Right kidney (tissue), 1 donor: Measurements from ENCODE around the gene ARMC9.
"Not testable (repeated sequence)": the region's sequence is repeated elsewhere in the genome, so short reads cannot be mapped to it uniquely, and the experiment has no call there.

Source experiments
- DNase-seq: peaks from one replicate; pipeline ENCODE4 v3.0.0-alpha.2; 2016

ARMC9 gene

DNA sequence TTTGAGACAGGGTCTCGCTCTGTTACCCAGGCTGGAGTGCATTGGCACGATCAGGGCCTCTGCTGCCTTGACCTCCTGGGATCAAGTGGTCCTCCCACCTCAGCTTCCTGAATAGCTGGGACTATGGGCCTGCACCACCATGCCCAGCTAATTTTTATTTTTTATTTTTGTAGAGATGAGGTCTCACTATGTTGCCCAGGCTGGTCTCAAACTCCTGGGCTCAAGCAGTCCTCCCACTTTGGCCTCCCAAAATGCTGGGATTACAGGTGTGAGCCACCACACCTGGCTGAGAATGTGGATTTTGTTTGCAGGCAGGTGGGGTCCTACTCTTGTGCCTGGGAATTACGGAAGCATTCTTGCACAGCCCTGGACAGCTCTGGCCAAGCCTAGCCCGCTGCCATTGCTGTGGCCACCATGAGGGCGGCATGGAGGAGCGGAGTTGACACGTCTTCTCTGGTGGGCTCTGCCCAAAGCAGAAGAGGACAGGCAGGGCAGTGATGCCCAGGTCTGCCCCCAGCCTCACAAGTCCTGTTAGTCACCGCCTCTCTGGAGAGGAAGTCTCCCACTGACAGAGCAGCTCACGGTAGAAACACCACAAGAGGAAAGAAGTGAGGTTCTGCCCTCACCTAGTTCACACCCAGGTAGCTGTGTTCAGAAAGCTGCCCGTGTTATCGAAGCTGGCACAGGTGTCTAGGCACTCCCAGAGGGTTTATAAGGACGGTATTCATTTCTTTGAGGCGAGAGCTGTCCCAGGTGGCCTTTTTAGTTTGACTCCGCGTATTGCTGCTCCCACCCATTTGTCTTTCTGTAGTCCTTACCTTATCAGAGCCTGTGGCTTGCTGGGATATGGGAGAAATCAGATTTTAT, 46.2 kb downstream of the ARMC9 start:
- no peak for DNase-seq

DNA sequence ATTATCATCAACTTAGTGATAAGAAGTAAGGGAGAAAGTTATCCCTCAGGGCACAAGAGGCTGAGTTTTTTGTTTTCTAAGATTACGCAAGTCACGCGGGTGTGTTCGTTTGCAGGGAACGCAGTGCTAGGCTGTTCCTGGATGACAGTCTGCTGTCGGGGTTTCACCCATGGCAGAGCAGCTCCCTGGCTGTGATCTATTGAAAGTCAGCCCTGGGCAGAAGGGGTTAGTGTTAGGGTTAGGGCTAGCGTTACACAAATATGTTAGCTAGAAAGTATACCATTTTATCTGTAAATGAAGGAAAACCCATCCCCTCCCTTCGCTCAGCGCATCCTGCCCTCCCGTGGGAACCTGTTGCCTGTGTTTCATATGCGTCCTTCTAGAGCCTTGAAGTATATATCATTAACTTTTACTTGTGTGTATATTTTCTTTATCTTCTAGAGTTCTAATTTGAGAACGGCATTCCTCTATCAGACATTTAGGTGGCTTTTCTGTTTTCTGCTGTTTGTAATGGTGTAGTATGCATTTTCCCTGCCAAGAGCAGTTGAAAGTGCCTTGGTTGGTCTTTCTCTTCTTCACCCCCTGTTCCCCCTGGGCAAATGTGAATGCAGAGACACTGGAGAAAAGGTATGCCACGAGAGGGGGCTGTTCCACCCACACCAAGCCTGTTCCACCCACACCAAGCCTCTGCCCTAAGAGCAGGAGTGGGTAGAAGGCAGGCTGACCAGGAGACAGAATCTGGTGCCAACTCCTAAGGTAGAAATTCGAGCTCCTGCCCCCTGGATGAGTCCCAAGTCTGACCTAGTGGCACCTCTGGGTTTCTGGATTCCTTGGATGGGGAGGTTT, 47.0 kb downstream of the ARMC9 start:
- no peak for DNase-seq

DNA sequence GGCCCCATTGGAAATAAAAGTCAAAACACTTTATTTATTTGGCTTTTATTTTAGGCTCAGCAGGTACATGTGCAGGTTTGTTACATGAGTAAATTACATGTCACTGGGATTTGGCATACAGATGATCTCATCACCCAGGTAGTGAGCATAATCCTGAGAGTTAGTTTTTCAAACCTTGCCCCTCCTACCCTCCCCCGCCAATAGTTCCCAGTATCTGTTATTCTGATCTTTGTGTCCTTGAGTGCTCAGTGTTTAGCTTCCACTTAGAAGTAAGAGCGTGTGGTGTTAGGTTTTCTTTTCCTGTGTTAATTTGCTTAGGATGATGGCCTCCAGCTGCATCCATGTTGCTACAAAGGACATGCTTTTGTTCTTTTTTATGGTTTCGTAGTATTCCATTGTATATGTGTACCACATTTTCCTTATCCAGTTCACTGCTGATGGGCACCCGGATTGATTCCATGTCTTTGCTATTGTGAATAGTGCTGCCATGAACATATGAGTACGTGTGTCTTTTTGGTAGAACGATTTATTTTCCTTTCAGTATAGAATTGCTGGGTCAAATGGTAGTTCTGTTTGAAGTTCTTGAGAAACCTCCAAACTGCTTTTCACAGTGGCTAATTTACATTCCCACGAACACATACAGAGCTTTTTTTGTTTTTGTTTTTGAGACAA, 47.9 kb downstream of the ARMC9 start:
- DNase-seq: no peak

DNA sequence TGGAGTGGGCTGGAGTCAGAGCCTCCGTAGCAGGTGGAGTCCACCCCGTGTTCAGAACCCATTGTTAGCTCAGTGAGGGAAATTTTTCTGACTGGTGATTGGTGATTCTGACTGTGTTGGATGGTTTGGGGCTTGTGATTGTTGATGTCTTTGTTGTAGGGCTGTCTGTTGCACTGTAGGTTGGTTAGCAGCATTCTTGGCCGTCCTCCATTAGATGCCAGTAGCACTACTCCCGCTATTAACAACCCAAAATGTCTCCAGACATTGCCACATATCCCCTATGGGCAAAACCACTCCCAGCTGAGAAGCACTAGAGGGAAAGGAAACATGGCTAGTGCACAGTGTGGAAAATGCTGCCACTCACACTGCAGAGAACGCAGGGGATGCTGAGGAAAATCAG, 51.7 kb downstream of the ARMC9 start:
- DNase-seq: no peak

DNA sequence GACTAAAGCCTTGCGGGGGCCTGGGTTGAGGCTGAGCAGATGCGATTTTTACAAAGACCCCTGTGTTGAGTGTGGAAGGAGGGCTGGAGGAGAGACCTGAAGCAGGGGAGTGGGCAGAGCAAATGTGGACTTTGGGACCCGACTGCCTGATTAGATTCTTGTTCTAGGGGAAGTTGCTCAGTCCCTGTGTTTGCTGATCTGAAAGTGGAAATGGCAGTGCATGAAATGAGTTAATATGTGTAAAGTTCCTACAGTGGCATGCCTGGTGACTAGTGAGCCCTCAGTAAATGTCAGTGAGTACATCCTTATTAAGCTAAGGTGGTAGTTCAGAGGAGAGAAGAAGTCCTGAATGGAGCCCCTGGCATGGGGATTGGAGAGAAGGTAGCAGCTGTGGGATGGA, 52.3 kb downstream of the ARMC9 start:
- no peak for DNase-seq

DNA sequence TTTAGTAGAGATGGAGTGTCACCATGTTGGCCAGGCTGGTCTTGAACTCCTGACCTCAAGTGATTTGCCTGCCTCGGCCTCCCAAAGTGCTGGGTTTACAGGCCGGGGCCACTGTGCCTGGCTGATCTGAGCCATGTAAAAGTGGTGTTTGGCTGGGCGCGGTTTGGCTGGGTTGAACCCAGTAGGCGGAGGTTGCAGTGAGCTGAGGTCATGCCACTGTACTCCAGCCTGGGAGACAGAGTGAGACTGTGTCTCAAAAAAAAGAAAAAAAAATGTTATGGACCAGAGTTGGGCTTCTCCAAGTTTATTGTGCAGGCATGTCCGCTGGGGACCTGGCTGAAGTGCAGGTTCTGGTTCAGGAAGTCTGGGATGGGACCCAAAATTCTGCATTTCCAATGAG, 54.9 kb downstream of the ARMC9 start:
- not testable (repeated sequence) for DNase-seq

DNA sequence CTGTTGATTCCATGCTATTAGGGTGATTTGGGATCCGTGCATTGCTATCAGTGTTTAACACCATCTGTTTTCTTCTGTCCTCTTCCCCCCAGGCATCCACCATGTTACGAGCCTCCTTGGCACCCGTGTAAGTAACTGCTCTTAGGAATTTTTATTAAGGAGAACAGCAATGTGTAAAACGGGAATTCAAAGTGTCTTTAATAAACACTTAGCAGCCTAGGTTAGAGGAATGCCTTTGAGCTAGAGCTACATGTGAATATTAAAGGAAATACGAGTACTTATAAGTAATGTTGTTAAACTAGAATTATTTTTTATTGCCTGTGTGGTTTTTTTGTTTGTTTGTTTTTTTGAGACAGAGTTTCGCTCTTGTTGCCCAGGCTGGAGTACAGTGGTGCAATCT, 58.1 kb downstream of the ARMC9 start:
- no peak for DNase-seq

DNA sequence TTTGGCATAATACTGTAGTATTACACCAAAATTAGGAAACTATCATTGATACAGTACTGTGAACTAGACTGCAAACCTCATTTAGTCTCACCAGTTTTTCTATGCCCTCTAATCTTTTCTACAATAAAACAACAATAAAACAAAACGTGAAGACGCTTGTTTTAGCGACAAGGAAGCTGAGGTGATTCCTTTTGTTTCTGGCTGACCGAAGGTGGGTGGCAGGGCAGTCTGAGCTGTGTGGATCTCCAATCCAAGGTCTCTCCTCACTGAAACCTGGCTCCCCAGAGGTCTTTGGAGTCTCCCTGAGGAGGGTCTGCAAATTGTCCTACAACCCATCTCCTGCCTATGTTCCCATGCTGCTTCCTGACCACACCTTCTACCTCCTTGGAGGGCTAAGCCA, 59.3 kb downstream of the ARMC9 start:
- DNase-seq: no peak

DNA sequence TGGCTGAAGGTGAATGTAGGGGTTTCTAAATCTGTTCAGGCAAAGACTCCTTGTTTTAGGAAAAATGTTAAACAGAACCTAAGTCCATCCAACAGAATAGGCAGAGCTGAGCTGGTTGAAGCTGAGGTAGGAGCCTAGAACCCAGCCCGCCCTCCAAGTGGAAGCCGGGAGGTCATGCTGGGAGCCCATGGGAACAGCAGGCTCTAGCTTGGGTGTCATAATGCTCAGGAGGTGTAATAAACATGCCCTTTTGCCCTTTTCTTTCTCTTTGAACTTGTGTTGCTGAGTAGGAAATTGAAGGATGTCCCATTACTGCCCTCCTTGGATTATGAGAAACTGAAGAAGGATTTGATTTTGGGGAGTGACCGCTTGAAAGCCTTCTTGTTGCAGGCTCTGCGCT, 60.3 kb downstream of the ARMC9 start:
- no peak for DNase-seq

DNA sequence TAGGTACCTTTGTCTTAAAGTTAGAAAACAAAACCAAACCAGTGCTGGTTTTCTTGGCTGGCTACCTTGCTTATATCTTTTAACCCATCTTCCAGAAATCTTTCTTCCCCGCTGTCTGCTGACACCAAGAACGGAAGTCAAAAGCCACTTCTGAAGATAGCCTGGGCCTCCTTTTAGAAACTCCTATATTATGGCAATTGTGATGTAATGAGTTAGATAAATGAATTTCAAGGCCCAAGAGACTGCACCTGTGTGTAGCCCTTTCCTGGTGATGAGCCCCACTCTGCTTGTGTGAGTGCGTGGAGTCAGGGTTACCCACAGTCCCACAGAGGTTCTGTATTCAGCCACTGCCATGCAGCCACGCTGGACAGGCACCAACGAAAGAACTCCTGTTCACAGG, 60.7 kb downstream of the ARMC9 start:
- no peak for DNase-seq

DNA sequence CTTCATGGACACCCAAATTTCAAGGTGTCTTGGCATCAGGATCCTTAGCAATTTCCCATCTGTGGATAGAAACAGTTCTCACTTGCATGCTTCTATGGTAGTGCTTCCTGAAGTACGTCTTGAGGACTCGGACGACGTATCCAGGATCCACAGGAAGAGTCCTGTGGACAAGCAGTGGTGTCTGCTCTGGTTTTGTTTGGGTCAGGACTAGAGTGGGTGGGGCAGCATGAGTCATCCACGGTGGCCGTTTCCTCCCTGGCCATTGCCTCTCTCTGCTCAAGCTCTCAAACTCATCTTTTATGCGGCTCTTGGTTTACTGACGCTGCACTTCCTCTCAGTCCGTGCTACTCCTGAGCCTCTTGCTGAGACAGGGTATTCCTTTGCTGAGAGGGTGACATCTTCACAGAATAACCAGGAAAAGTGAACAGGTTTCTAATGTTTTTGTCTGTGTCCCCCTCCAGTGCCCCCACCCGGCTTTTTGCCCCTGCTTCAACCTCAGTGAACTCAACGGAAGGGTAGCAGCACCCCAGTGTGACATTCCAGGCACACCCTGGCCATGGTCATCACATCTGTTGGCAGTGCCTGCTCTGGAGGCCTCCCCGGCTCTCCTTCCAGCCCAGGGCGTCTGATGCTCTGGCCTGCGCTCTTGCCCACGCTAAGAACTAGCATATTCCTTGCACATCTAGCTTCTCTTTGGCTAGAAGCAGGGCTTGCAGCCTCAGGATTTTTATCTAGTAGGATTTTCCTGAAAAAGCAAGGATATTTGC, 62.2 kb downstream of the ARMC9 start:
- no peak for DNase-seq

DNA sequence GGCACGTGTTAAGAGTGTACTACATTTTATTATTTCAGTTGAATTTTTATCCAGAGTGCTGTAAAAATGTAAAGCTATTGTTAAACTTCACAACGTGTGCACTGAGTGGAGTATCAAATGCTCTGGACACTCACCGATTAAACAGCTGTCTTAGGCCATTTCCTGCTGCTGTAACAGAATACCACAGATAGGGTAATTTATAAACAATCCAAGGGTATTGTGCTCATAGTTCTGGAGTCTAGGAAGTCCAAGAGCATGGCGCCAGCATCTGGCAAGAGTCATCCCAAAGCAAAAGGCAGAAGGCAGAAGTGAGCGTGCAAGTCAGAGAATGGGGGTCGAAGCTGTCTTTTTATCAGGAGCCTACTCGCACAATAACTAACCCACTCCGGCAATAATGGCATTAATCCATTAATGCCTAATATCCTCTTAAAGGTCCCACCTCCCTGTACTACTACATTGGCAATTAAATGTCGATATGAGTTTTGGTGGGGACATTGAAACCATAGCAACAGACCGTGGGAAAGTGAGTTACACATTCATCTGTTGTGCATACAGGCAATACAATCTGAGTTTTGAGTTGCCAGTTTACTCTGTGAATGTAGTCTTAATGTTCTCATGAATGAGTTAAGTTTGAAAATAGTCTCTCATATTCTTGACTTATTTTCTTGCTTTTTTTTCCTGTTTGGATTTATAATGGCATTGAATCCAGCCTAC, 64.8 kb downstream of the ARMC9 start:
- DNase-seq: no peak

DNA sequence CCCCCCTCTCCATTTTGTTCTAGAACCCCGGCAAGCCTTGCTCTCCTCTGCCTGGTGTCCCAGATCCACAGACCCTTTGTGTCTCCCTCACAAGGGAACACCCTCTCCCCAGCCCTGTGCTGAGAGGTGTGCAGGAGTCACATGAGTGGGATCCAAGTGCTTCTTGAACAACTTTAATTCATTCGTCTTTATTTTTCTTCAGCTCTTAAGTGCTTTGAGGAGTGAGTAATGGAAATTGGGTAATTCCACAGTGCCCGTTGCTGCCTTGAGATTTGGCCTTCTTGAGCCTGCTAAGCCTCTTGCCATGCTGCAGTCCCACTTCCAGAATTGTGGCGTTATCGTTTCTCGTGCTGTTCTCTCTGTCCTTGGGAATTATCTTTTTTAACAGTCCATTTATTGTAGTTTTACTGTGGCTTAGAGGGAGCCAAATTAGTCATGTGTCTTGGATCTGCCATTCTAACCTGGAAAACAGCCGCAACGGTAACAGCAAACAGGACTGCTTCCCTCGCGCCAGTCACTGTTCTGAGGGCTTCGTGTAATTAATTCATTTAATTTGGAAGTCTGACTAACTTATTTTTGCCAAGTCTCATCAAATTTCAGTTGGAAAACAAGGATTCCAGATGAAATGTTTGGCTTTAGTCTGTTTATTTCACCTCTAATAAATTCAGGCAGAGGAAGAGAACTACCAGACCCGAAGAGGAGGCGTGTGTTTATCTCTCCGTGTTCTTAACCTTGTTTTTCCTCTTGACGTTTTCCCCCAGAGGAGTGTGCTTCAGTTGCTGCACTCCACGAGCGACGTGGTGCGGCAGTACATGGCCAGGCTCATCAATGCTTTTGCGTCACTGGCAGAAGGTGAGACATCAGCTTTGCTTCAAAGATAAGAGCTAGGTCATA, 72.0 kb downstream of the ARMC9 start:
- DNase-seq: no peak

DNA sequence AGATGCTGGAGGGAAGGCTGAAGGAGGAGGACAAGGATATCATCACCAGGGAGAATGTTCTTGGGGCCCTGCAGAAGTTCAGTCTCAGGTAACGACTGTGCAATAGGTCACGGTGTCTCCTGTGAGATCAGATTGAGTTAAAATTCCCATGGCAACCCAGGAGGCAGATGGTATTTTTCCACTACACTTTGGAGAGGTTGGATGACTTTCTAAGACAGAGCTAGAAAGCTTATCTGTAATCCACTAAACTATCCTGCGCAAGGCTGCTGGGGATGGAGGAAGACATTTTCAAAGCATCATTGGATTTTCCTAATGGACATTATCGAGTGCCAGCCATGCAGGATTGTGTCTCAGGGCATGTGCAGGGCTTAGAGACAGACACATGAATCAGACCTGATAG, 74.6 kb downstream of the ARMC9 start:
- DNase-seq: no peak

DNA sequence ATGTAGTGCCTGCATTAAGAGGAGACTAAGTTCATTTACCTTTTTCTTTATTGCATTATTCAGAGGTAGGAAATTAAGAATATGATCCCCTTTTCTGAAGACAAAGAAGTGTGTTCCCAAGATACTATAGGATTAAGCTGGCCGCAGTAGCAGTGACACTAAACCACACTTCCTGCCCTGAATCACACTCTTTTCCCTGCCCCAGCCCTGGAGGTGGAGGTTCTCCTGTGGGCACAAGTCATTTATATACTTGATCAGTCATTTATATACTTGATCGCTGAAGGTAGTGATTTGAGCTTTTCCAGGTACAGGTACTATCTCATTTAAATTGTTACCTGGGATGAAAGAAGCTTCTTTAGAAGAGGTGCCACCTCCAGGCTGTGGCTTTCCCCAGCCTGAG, 78.6 kb downstream of the ARMC9 start:
- DNase-seq: no peak

DNA sequence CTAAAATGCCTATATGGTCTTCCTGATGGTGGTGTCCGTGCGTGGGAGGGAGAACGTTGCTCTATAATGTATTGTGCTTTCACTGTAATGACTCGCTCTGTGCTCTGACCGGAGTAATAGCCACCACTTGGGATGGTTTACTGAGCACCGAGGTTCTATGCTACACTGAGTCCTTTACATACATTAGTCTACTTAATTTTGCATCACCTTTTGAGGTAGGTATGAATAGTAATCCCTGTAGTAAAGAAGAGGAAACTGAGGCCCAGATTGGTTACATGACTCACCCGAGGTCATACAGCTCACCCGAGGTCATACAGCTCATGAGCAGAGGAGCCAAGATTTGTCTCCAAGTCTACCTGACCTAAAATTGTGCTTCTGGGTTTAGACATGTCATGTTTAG, 79.5 kb downstream of the ARMC9 start:
- no peak for DNase-seq

DNA sequence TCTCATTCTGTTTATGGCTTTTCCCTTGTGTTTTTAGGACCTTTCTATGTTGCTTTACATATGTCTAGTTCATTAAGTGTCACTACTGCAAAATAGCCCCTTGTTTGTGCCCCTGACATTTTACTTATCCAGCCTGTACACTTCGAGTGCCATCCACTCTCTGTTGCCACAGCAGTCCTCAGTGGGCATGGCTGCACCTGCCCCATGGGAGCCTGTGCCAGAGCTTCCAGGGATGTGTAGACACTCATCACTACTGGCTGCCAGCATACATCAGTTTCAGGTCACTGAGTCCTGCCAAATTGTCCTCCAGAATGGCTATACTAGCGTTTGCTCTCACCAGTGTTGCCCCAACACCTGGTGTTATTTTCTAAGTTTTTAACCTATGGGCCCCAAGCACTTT, 80.4 kb downstream of the ARMC9 start:
- DNase-seq: no peak

DNA sequence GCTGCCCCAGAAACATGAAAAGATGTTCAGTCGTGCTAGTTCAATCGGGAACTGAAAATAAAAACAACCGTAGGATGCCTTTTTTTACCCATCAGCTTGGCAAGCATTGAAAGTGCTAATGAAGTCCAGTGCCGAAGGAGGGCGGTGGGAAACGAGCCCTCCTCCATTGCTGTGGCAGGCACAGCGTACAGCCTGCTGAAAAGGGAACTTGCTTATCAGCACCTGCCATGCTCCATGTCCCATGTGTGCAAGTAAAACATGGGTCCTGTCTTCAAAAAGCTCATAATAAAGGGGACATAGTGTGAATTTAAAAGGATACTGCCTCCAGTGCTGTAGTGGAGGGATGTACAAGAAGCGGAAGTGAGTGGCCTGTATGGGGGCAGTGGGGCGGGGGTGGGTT, 82.4 kb downstream of the ARMC9 start:
- no peak for DNase-seq

DNA sequence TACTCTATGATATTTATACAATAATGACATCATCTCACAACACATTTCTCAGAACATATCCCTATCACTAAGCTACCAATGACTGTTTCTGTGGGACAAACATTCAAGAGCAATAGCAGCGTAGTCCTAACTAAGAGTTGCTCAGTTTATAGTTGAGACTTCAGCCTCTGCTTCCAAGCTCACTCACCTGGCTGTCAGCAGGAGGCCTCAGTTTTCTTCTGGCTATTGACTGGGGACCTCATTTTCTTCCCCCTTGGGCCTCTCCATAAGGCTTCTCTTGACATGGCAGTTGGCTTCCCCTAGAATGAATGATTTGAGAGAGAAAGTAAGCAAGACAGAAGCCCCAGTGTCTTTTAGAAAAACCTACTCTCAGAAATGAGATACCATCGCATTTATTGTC, 85.9 kb downstream of the ARMC9 start:
- DNase-seq: no peak

DNA sequence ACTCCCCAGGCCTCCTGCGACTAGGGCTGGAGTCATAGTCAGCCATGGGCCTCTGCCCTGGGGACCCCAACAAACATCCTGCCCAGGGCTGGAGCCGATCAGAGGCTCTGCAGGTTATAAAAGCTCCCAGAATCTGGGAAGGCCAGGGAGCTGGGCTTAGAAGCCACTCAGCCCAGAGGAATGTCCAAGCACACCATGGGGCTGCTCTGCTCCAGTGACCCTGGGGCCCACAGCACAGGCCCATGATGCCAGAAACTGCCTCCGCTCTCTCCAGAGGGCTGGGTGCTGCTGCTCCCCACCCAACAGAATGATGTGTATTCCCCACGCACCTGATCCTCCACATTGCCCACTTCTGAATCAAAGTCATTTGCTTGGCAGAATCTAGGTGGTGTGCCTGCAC, 88.5 kb downstream of the ARMC9 start:
- no peak for DNase-seq

DNA sequence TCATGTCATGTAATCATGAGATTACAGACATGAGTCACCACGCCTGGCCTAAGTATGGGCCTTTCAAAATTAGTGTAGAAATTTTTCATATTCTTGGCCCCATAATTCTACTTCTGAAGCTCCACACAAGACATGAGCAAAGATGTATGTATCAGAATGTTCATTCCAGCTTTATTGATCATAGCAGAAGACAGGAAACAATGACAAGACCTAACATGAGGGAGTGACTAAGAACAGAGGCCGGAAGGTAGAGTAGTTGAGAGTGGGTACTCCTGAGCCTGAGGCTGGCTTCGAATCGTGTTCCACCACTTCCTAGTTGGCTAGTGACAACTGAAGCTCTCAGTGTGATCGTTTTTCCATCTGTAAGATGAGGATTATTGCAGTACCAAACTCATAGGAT, 89.3 kb downstream of the ARMC9 start:
- no peak for DNase-seq
